SHP77 (cell line): ENCODE data around the gene RRP1.

Experiments used
- DNase-seq, 2 experiments: peaks; one replicate each; lab custom pipeline; 2025; lab: John Stamatoyannopoulos, UW

The RRP1 gene

DNA sequence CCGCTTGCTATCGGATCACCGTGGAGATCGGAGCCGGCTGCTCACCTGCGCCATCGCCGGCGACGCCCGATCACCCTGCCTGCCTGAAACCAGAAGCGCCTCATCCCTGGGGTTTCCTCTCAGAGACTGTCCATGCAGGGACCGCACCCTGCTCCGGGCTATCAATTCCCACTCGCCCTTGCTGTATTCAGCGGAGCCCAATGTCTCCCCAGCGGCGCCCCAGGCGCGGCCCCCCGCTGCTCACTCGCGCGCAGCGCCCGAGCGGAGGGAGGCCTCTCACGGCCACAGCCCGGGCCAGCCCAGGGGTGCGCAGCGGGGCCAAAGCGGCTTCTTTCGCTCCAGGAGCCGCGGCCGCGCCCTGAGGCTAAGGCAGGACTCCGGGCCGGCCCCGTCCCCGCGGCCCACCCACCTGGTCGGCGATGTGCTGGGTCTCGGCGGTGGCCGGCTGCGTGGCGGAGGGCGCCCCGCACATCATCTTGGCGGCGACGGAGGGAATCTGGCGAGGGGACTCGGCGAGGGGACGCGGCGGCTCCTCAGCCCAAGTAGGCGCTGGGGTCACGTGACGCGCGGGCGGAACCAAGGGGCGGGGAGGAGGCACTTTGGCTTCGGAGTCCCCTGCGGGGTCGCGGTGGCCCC, 13.5 kb upstream of the RRP1 start, which contains the start of gene CSTB:
Gene CSTB, minus strand, starts transcription at position 514 of the 636 bp plus-strand sequence. Its CDS starts 39 bp downstream, at position 475.
- DNase-seq = peak; percentile 60 to 76

- no peak for DNase-seq
These were observed 11.4 kb upstream of the RRP1 start for GRCh38 chr21:43777953-43778352.

- no peak for DNase-seq
These were observed 10.7 kb upstream of the RRP1 start for GRCh38 chr21:43778469-43779335.

DNA sequence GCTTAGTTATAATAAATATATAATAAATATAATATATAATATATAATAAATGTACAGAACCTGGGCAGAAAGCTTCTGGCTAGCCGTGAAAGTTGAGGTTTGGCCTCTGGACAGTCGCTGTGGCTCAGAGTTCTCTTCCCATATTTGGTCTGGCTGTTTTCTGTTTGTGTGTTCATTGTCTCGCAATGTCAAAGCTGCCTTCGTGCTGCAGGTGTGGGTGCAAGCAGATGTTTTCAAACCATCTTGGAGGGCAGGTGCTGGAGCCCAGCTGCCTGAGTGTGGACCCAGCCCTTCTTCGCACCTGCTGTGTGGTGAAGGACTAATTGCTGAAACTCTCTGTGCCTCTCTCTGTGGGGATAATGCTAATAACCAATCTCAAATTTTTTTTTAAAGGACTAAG, 9.7 kb upstream of the RRP1 start:
- DNase-seq = peak; percentile 71 to 78

- no peak for DNase-seq
These were observed 7.5 kb upstream of the RRP1 start for GRCh38 chr21:43781846-43782245.

DNA sequence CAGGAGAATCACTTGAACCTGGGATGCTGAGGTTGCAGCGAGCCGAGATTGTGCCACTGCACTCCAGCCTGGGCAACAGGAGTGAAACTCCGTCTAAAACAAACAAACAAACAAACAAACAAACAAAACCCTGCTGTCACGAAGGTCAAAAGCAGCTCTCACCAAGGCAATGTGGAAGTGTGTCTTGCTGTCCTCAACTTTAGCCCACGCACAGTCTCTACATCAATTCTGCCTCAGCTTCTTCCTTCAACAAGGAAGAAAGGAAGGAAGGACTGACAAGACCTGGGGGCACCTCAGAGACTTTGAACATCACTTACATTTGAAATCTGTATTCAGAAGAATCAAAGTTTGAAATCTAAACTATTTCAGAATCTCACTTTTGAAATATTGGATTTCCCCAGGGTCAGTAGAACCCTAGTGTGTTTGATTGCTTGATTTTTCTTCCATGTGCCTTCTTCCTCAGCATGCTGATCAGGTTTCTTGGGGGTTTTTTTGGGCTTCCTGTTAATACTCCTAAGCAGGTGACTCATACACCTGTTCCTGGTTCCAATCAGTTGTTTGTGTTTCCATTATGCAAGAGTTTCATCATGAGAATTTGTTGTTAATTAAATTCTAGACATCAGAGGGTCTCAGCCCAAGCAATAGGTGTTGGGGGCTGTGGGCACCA, 6.8 kb upstream of the RRP1 start:
- no peak for DNase-seq

- no peak for DNase-seq
These were observed 6.2 kb upstream of the RRP1 start for GRCh38 chr21:43783098-43783700.

- no peak for DNase-seq
These were observed 4.2 kb upstream of the RRP1 start for GRCh38 chr21:43785134-43785533.

GRCh38 chr21:43786300-43786806, 3.0 kb upstream of the RRP1 start:
- no peak for DNase-seq

- DNase-seq = no peak
These were observed 2.5 kb upstream of the RRP1 start for GRCh38 chr21:43786807-43787440.

- DNase-seq = no peak
These were observed 690 bp downstream of the RRP1 start for GRCh38 chr21:43790010-43790524.

- DNase-seq = no peak
These were observed 3.0 kb downstream of the RRP1 start for GRCh38 chr21:43792406-43792805.

- no peak for DNase-seq
These were observed 3.9 kb downstream of the RRP1 start for GRCh38 chr21:43793243-43793642.

GRCh38 chr21:43794311-43794710, 4.9 kb downstream of the RRP1 start:
- no peak for DNase-seq

GRCh38 chr21:43794857-43795256, 5.5 kb downstream of the RRP1 start:
- DNase-seq = no peak

DNA sequence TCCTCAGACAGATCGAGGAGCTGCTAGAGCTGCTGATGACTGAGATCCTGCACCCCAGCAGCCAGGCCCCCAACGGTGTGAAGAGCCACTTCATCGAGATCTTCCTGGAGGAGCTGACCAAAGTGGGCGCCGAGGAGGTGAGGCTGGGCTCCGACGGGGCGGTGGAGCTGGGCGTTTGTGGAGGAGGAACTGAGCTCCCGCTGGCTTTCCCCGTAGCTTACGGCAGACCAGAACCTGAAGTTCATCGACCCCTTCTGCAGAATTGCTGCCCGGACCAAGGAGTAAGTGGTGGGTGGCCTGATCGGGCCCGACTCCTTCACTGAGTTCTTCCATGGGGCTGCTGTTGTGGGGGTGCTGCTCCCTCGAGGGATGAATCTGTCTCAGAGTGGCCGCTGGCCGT, 8.0 kb downstream of the RRP1 start:
- no peak for DNase-seq

- no peak for DNase-seq
These were observed 8.7 kb downstream of the RRP1 start for GRCh38 chr21:43797925-43798715.

DNA sequence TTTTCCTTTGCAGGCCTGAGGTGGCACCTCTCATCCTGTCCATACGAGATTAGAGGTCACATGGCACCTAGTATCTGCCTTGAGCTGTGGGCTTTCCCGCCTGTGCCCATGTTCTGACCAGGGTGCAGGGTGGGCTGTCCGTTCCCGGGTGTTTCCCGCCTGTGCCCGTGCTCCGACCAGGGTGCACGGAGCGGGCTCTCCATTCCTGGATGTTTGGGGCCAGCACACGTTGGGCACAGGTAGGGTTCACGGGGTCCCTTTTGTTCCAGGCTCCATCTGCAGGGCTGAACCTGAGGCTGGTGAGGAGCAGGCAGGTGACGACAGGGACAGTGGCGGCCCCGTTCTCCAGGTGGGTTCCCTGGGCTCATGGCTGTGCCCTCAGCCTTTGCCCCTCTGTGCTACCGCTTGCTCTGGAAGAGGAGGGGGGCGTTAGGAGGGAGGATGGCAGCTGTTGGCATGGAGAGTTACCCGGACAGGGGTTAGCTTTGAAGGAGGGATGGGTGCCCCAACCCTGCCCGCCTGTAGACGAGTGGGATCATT, 10.0 kb downstream of the RRP1 start:
- DNase-seq = no peak

GRCh38 chr21:43800124-43800523, 10.7 kb downstream of the RRP1 start:
- DNase-seq = no peak

- no peak for DNase-seq
These were observed 11.2 kb downstream of the RRP1 start for GRCh38 chr21:43800566-43800965.
